ENCODE results near the gene TMEM234.

GRCh38 chr1:32182060-32182459, 40.1 kb downstream of the TMEM234 start:
- TF ChIP-seq CTCF (IDR thresholded peaks at IDR 0.05; ENCODE audit: low read depth, low read length) (no peak), POLR2A (IDR thresholded peaks at IDR 0.05; ENCODE audit: extremely low read depth, insufficient read length) (no peak), MYC (IDR thresholded peaks at IDR 0.05; ENCODE audit: low read depth, low read length) (no peak), MAX (IDR thresholded peaks at IDR 0.05; ENCODE audit: low read depth, low read length) (no peak)
